WERI-Rb-1 (cell line): Measurements from ENCODE around the gene SMIM27.
"Not testable (repeated sequence)": the region's sequence is repeated elsewhere in the genome, so short reads cannot be mapped to it uniquely, and the experiment has no call there.

Experiments
- DNase-seq: peaks from one replicate; pipeline ENCODE4 v3.0.0-alpha.2; 2020
- H3K27ac ChIP-seq: fragments of 250-450 bp; sonication (Bioruptor Pico); 2 replicates; pipeline ENCODE4 v1.5.1; 2020; ENCODE audit warnings: mild to moderate bottlenecking, moderate library complexity
- H3K27me3 ChIP-seq: fragments of 250-450 bp; sonication (Bioruptor Pico); 2 replicates; pipeline ENCODE4 v1.5.1; 2021; ENCODE audit warnings: mild to moderate bottlenecking, low read depth, moderate library complexity; ENCODE audit not compliant: insufficient read depth, severe bottlenecking
- H3K36me3 ChIP-seq: fragments of 250-450 bp; sonication (Bioruptor Pico); 2 replicates; pipeline ENCODE4 v1.5.1; 2020; ENCODE audit warnings: mild to moderate bottlenecking, moderate library complexity
- H3K4me3 ChIP-seq: 2 replicates; pipeline ENCODE4 v1.5.1; 2011; ENCODE audit warnings: low read depth, mild to moderate bottlenecking, control low read depth, low read length
- H3K9me3 ChIP-seq: fragments of 250-450 bp; sonication (Bioruptor Pico); 2 replicates; pipeline ENCODE4 v1.5.1; 2021; ENCODE audit warnings: mild to moderate bottlenecking, moderate library complexity; ENCODE audit not compliant: severe bottlenecking
- CTCF ChIP-seq: IDR thresholded peaks from 2 replicates; pipeline ENCODE4 v1.5.1; 2011; ENCODE audit warnings: low read depth, mild to moderate bottlenecking, control low read depth, inconsistent platforms, low read length

The SMIM27 gene

DNA sequence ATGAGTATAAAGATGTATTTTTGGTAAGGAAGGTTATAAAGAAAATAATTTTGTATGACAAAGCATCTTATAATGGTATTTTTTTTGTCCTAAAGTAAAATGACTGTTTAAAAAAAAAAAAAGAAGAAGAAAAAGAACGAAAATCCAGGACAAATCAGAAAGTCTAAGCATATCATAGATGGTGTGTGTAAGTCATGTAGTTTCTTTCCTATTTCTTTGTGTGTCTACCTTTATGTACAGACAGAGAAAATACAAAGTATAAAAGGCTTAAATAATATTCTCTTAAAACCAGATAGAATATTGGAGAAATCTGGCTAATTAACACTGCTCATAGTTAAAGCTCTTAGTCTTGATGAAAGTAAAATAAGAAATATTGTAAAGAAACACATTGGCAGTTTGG lies 33.9 kb upstream of the SMIM27 start:
- H3K27me3 ChIP-seq = no peaks in the 10 kb centered on the region
- no peak for TF ChIP-seq CTCF
- DNase-seq = no peak

GRCh38 chr9:32523910-32524309 lies 28.2 kb upstream of the SMIM27 start:
- no peak for TF ChIP-seq CTCF
- Histone ChIP-seq H3K4me3 (no peak overlapping the region), H3K36me3 (no peaks in the 10 kb centered on the region), H3K27ac (no peak overlapping the region), H3K27me3 (no peaks in the 10 kb centered on the region), H3K9me3 (no peaks in the 10 kb centered on the region)
- DNase-seq = no peak

More for the DNA sequence above, 33.9 kb upstream of the SMIM27 start:
- H3K36me3 ChIP-seq = no peaks in the 10 kb centered on the region
- no peaks in the 10 kb centered on the region for H3K9me3 ChIP-seq
- H3K27ac ChIP-seq = no peak overlapping the region
- no peak overlapping the region for H3K4me3 ChIP-seq

GRCh38 chr9:32524558-32524891 lies 27.6 kb upstream of the SMIM27 start:
- not testable (repeated sequence) for H3K9me3 ChIP-seq, H3K27ac ChIP-seq, H3K4me3 ChIP-seq, H3K36me3 ChIP-seq, H3K27me3 ChIP-seq, DNase-seq

DNA sequence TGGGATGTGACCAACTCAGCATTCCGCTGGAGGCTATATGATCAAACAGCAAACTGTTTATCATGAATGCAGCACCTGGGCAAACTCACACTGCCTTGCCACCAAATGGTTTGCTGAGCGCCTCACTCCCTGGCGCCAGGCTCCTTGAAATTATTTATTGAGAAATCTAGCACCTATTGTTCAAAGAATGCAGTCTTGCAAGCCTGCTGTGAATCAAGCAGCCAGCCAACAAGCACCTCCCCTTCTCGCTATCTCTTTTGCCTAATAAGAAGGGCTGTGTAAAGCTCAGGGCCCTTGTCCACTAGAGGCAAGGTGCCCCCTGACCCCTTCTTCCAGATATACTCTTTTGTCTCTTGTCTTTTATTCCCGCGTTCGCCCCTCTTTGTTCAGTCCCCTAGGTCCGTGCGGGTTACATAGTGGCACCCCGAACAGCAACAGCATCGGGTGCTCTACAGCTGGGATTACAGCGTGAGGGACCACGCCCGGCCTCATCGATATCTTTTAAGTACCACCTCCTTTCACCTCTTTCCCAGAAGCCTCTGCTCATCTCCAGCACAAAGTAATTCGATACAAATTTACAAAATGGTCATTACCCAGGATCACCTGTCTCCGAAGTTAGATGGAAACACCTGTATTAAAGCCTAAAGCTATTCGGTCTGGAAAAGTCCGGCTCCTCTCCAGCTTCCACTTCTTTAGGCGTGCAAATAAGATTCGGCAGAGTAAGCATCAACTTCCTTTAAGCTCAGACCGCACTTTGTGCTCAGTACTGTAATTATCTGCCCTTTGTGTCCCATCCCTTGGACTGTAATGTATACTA lies 27.0 kb upstream of the SMIM27 start:
- TF ChIP-seq CTCF = no peak
- H3K9me3 ChIP-seq = no peaks in the 10 kb centered on the region
- no peak overlapping the region for H3K27ac ChIP-seq
- no peak for DNase-seq
- H3K4me3 ChIP-seq = no peak overlapping the region
- H3K36me3 ChIP-seq = no peaks in the 10 kb centered on the region
- no peaks in the 10 kb centered on the region for H3K27me3 ChIP-seq

GRCh38 chr9:32525709-32526030 lies 26.5 kb upstream of the SMIM27 start:
- Histone ChIP-seq H3K4me3 (peak overlapping the region; percentile 62), H3K27me3 (no peaks in the 10 kb centered on the region), H3K9me3 (no peaks in the 10 kb centered on the region), H3K36me3 (no peaks in the 10 kb centered on the region), H3K27ac (no peak overlapping the region)
- no peak for DNase-seq
- TF ChIP-seq CTCF = no peak

DNA sequence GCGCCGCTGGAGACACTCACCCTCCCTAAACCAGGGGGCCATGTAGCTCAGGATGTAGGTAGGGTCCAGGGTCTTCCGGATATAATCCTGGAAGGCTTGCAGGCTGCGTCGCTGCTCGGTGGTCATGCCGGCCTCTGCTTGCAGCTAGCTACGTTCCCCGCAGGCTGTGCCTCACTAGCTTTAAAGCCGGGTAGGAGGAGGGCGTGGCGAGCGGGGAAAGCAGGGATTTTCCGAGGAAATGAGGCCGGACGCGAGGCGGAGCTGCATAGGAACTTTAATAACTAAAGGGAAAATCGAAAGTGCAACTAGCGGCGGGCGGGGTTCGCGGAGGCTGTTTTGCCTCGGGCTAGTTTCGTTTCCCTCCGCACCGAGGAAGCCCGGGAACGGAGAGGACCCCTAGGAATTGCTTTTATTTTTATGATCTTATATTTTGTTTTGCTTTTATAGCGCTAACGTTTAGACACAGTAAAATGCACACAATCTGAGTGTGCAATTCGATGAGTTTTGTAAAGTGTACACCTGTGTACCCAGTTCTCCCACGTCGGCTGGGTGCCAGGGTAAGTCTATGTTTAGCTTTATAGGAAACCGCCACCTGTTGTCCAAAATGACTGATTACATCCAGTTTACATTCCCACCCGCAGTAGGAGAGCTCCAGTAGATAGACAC lies 26.0 kb upstream of the SMIM27 start, which contains the start of gene RIGI:
RIGI (minus strand) TSS at position 156 of the 666 bp plus-strand sequence; CDS start at position 126, 30 bp downstream.
- peak; percentile 40; the same call in 1 of the 2 replicates for TF ChIP-seq CTCF
- peak; percentile 80 for DNase-seq
- Histone ChIP-seq H3K36me3 (no peaks in the 10 kb centered on the region), H3K27ac (no peak within 1 kb of the TSS), H3K9me3 (no peaks in the 10 kb centered on the region), H3K27me3 (no peaks in the 10 kb centered on the region), H3K4me3 (peak within 1 kb of the TSS; percentile 62)
